Mammary epithelial cell (primary cell): ENCODE data around the gene FAM118A.

Experiments used
- CTCF ChIP-seq, 2 donors: IDR thresholded peaks in 1 of 2; conservative IDR thresholded peaks in 1 of 2; 2 replicates each; pipeline ENCODE4 v1.5.1; 2011 to 2012; ENCODE audit warnings: inconsistent platforms in 2 of 2, low read length in 2 of 2, mild to moderate bottlenecking in 2 of 2, control low read depth in 1 of 2, low read depth in 1 of 2; ENCODE audit not compliant: insufficient read depth in 1 of 2; ENCODE audit errors: extremely low read depth in 1 of 2
- EZH2 ChIP-seq: IDR thresholded peaks from 2 replicates; pipeline ENCODE4 v1.6.1; 2012; ENCODE audit warnings: low read length, inconsistent platforms, borderline replicate concordance

GRCh38 chr22:45341498-45341897, 31.8 kb downstream of the FAM118A start:
- TF ChIP-seq EZH2 (no peak), CTCF (conservative IDR thresholded peaks at IDR 0.05 in 1 of 2, IDR thresholded peaks at IDR 0.05 in 1 of 2; ENCODE audit: extremely low read depth in 1 of 2, insufficient read depth in 1 of 2, low read depth in 1 of 2, low read length in 2 of 2) (no peak)
